Endothelial cell of umbilical vein (primary cell): Measurements from ENCODE around the gene NR6A1. TPM values are rescaled to one million over a fixed set of nuclear protein-coding genes. Genes with fewer than 3 reads are reported as not detected.

ENCODE experiments used
- BruUV-seq: library from RNA; stranded (reverse); fragments of 400-500 nt; replicated peaks from 2 replicates; lab custom pipeline; 2021; lab: Mats Ljungman, UMichigan
- CTCF ChIA-PET: fragments of 300-600, 350-600 bp; sonication (Branson Sonifier 250); formaldehyde crosslinking; loops from one replicate; lab custom pipeline; 2021; ENCODE audit warnings: antibody characterized with exemption, inconsistent platforms; lab: Charles Lee
- POLR2A ChIA-PET: fragments of 300-600, 350-600 bp; sonication (Branson Sonifier 250); formaldehyde crosslinking; loops from one replicate; lab custom pipeline; 2021; ENCODE audit warnings: antibody characterized with exemption, inconsistent platforms; lab: Charles Lee
- DNase-seq: peaks from one replicate; pipeline ENCODE4 v3.0.0-alpha.2; 2011; ENCODE audit warnings: low read depth, low spot score
- FAIRE-seq: peaks from 2 replicates; lab custom pipeline; 2011; peaks lifted over from hg19 to GRCh38; lab: Jason Lieb, UNC
- H2AFZ ChIP-seq: 2 replicates; pipeline ENCODE4 v1.6.0; 2012; ENCODE audit warnings: low read depth, low read length, control low read depth, inconsistent platforms
- H3K27ac ChIP-seq: 2 replicates; pipeline ENCODE4 v1.5.1; 2011; ENCODE audit warnings: low read depth, mild to moderate bottlenecking, control low read depth, low read length, moderate library complexity; ENCODE audit not compliant: insufficient read depth
- H3K27me3 ChIP-seq, 2 experiments: 2 replicates each; pipeline versions ENCODE4 v1.6.0 to v1.6.1; 2011; ENCODE audit warnings: low read length in 2 of 2, mixed read lengths in 1 of 2; ENCODE audit not compliant: control insufficient read depth in 2 of 2, insufficient read depth in 2 of 2
- H3K36me3 ChIP-seq, 2 experiments: 2 replicates in 1 of 2; 3 replicates in 1 of 2; pipeline ENCODE4 v1.5.1; 2011; ENCODE audit warnings: low read length in 2 of 2, mild to moderate bottlenecking in 1 of 2, moderate library complexity in 1 of 2; ENCODE audit not compliant: control insufficient read depth in 2 of 2, insufficient read depth in 2 of 2; ENCODE audit errors: extremely low read depth in 1 of 2
- H3K4me1 ChIP-seq: 3 replicates; pipeline ENCODE4 v1.5.1; 2011; ENCODE audit warnings: mild to moderate bottlenecking, low read length; ENCODE audit not compliant: control insufficient read depth, insufficient read depth; ENCODE audit errors: extremely low read depth
- H3K4me2 ChIP-seq: 2 replicates; pipeline ENCODE4 v1.6.1; 2011; ENCODE audit warnings: low read length, control low read depth, mixed read lengths; ENCODE audit not compliant: insufficient read depth
- H3K4me3 ChIP-seq, 3 experiments: fragments of 200-600 bp in 1 of 3; sonication (generic), shearing (Covaris generic) in 1 of 3; replicated peaks in 1 of 3; 2 replicates each; pipeline ENCODE4 v1.5.1; 2011 to 2016; ENCODE audit warnings: control low read depth in 3 of 3, low read length in 3 of 3, mild to moderate bottlenecking in 2 of 3, inconsistent platforms in 1 of 3, low read depth in 1 of 3, moderate library complexity in 1 of 3; ENCODE audit not compliant: insufficient read depth in 1 of 3
- H3K79me2 ChIP-seq: 2 replicates; pipeline ENCODE4 v1.6.0; 2012; ENCODE audit warnings: low read length, inconsistent platforms; ENCODE audit not compliant: control insufficient read depth, insufficient read depth
- H3K9ac ChIP-seq: replicated peaks from 2 replicates; pipeline ENCODE3; 2011; ENCODE audit warnings: low read length, control low read depth; ENCODE audit not compliant: insufficient read depth; ENCODE audit errors: extremely low read depth
- H3K9me1 ChIP-seq: replicated peaks from 3 replicates; pipeline ENCODE4 v1.6.0; 2011; ENCODE audit warnings: mild to moderate bottlenecking, low read length; ENCODE audit not compliant: control insufficient read depth, insufficient read depth; ENCODE audit errors: extremely low read depth
- H3K9me3 ChIP-seq: replicated peaks from 2 replicates; pipeline ENCODE4 v1.5.1; 2012; ENCODE audit warnings: low read length, inconsistent platforms; ENCODE audit not compliant: control insufficient read depth, insufficient read depth
- H4K20me1 ChIP-seq: replicated peaks from 2 replicates; pipeline ENCODE3; 2011; ENCODE audit warnings: mild to moderate bottlenecking, low read length; ENCODE audit not compliant: control insufficient read depth, insufficient read depth; ENCODE audit errors: extremely low read depth
- CTCF ChIP-seq, 2 donors: IDR thresholded peaks; 1 replicate in 1 of 2; 2 replicates in 1 of 2; pipeline ENCODE4 v1.5.1; 2011; ENCODE audit warnings: low read length in 2 of 2, mild to moderate bottlenecking in 2 of 2, moderate library complexity in 2 of 2, control low read depth in 1 of 2, inconsistent platforms in 1 of 2, low read depth in 1 of 2; ENCODE audit not compliant: insufficient read depth in 1 of 2; ENCODE audit errors: extremely low read depth in 1 of 2
- EZH2 ChIP-seq: IDR thresholded peaks from 2 replicates; pipeline ENCODE4 v1.6.1; 2012; ENCODE audit warnings: borderline replicate concordance, low read depth, mild to moderate bottlenecking, moderate library complexity, low read length, inconsistent platforms; ENCODE audit not compliant: severe bottlenecking
- FOS ChIP-seq: IDR thresholded peaks from 2 replicates; pipeline ENCODE4 v1.6.1; 2011; ENCODE audit warnings: mild to moderate bottlenecking, low read length, moderate library complexity, borderline replicate concordance; ENCODE audit not compliant: insufficient read depth
- GATA2 ChIP-seq: IDR thresholded peaks from 2 replicates; pipeline ENCODE4 v1.7.0; 2011; ENCODE audit warnings: low read depth, mild to moderate bottlenecking, moderate library complexity, mixed read lengths, low read length; ENCODE audit not compliant: insufficient read length, insufficient read depth
- JUN ChIP-seq: IDR thresholded peaks from 2 replicates; pipeline ENCODE4 v1.6.1; 2011; ENCODE audit warnings: borderline replicate concordance, low read depth; ENCODE audit not compliant: insufficient read length, insufficient read depth
- MAX ChIP-seq: IDR thresholded peaks from 2 replicates; pipeline ENCODE4 v1.6.1; 2011; ENCODE audit not compliant: insufficient read depth, insufficient read length
- MYC ChIP-seq: IDR thresholded peaks from one replicate; pipeline ENCODE4 v1.6.1; 2011; ENCODE audit warnings: mild to moderate bottlenecking, low read depth, low read length
- POLR2A ChIP-seq: IDR thresholded peaks from 2 replicates; pipeline ENCODE4 v1.6.1; 2012; ENCODE audit warnings: low read depth, mild to moderate bottlenecking, control low read depth, low read length
- POLR2AphosphoS5 ChIP-seq: IDR thresholded peaks from 2 replicates; pipeline ENCODE4 v1.6.1; 2012; ENCODE audit warnings: low read depth, mild to moderate bottlenecking, control low read depth, low read length, moderate library complexity; ENCODE audit not compliant: insufficient read depth
- dilution Hi-C: fragments of 300-500 bp; cut with MboI; formaldehyde crosslinking; loops from one replicate; pipeline ENCODE4 v1.15.0; 2019; ENCODE audit warnings: low sequenced_read_pairs; ENCODE audit not compliant: extremely low pct_ligation_motif_present
- intact Hi-C: fragments of 100-400 bp; cut with micrococcal nuclease; formaldehyde crosslinking; loops from one replicate; pipeline ENCODE4 v1.10.0; 2022
- polyA plus RNA-seq, 4 experiments: library from polyadenylated mRNA; depleted of rRNA in 3 of 4; stranded (reverse) in 3 of 4; unstranded in 1 of 4; fragments of >200 nt; gene quantifications; 2 replicates each; pipeline versions ENCODE4 v1.2.1 to v1.2.3, GENCODE V29; 2011 to 2012; ENCODE audit warnings: missing spikeins in 1 of 4
- total RNA-seq: library from RNA; stranded (reverse); gene quantifications from 2 replicates; pipeline ENCODE4 v1.2.3, GENCODE V29; 2021

NR6A1 gene
- total and polyA plus RNA-seq, 2 donors (not counting 3 experiments of a cell fraction or from before 2014, with no cell fraction given), result 0.17 to 1.2 TPM

GRCh38 chr9:124708633-124709291 is 62.3 kb downstream of the NR6A1 start:
- peaks cover 9% of the 10 kb centered on the region for H3K4me1 ChIP-seq
- H3K9me3 ChIP-seq, result no peaks in the 10 kb centered on the region
- no peaks in the 10 kb centered on the region for H3K79me2 ChIP-seq
- peak; percentile 14 for DNase-seq
- no peaks in the 10 kb centered on the region for H3K9me1 ChIP-seq
- no peak overlapping the region for H3K27ac ChIP-seq
- H2AFZ ChIP-seq, result no peak overlapping the region
- H3K27me3 ChIP-seq, result no peaks in the 10 kb centered on the region
- H3K4me3 ChIP-seq, result no peak overlapping the region
- no peak overlapping the region for H3K4me2 ChIP-seq
- dilution Hi-C loops (no loop called here), intact Hi-C loops (no loop called here)
- BruUV-seq, result no TSS peak
- no peak overlapping the region for H3K9ac ChIP-seq
- no peaks in the 10 kb centered on the region for H3K36me3 ChIP-seq
- POLR2A ChIA-PET, result no interaction called here
- H4K20me1 ChIP-seq, result no peaks in the 10 kb centered on the region
- no peak for FAIRE-seq
- TF ChIP-seq POLR2A (no peak), JUN (no peak), POLR2AphosphoS5 (no peak), MYC (no peak), FOS (no peak), MAX (no peak), EZH2 (no peak), CTCF (IDR thresholded peaks at IDR 0.05; ENCODE audit: extremely low read depth in 1 of 2, insufficient read depth in 1 of 2, low read depth in 1 of 2, low read length in 2 of 2) (no peak), GATA2 (no peak)
- CTCF ChIA-PET, result interaction anchor here (1.4 to 15.0 kb wide), 4 partner anchors 27 to 93 kb away, joined by 5 to 439 read pairs (median 6); no protein-coding TSS in a partner anchor
